T-helper 1 cell treated with Interleukin-12 subunit alpha and Interleukin-12 subunit beta and Interleukin-4 antibody, amounts not matched to agents 30 ng/mL and 1 ng/mL, for 36 hours (primary cell): ENCODE data around the gene SPPL2C. TPM values are rescaled to one million over a fixed set of nuclear protein-coding genes. Genes with fewer than 3 reads are reported as not detected.

ENCODE experiments used
- intact Hi-C: fragments of 100-400 bp; cut with micrococcal nuclease; formaldehyde crosslinking; loops from one replicate; pipeline ENCODE4 v1.15.1; 2024
- total RNA-seq: library from RNA; stranded (reverse); gene quantifications from 2 replicates; pipeline ENCODE4 v1.2.3, GENCODE V29; 2022

Gene SPPL2C
- not detected in 2 replicates for total RNA-seq

GRCh38 chr17:45844695-45845375 lies at the start of gene SPPL2C:
SPPL2C (plus strand) TSS chr17:45844881; CDS start chr17:45844907, 26 bp downstream.
- intact Hi-C loops: no loop called here

- intact Hi-C loops: no loop called here
Observed at GRCh38 chr17:45800816-45801215, 43.9 kb upstream of the SPPL2C start.

GRCh38 chr17:45801421-45801820 lies 43.3 kb upstream of the SPPL2C start:
- intact Hi-C loops: no loop called here

GRCh38 chr17:45808845-45809244 lies 35.8 kb upstream of the SPPL2C start:
- intact Hi-C loops: no loop called here

GRCh38 chr17:45809499-45809898 lies 35.2 kb upstream of the SPPL2C start:
- intact Hi-C loops: no loop called here

- intact Hi-C loops: no loop called here
Observed at GRCh38 chr17:45812102-45812501, 32.6 kb upstream of the SPPL2C start.

- intact Hi-C loops: no loop called here
Observed at GRCh38 chr17:45813048-45813725, 31.5 kb upstream of the SPPL2C start.

GRCh38 chr17:45814622-45815606 lies 29.8 kb upstream of the SPPL2C start:
- intact Hi-C loops: no loop called here

GRCh38 chr17:45815752-45816151 lies 28.9 kb upstream of the SPPL2C start:
- intact Hi-C loops: no loop called here

- intact Hi-C loops: no loop called here
Observed at GRCh38 chr17:45818041-45818440, 26.6 kb upstream of the SPPL2C start.

GRCh38 chr17:45818699-45819098 lies 26.0 kb upstream of the SPPL2C start:
- intact Hi-C loops: no loop called here

GRCh38 chr17:45819632-45820031 lies 25.0 kb upstream of the SPPL2C start:
- intact Hi-C loops: no loop called here

GRCh38 chr17:45820052-45820780 lies 24.5 kb upstream of the SPPL2C start:
- intact Hi-C loops: no loop called here

- intact Hi-C loops: no loop called here
Observed at GRCh38 chr17:45821147-45821546, 23.5 kb upstream of the SPPL2C start.

GRCh38 chr17:45823598-45823997 lies 21.1 kb upstream of the SPPL2C start:
- intact Hi-C loops: no loop called here

GRCh38 chr17:45824475-45824874 lies 20.2 kb upstream of the SPPL2C start:
- intact Hi-C loops: no loop called here

- intact Hi-C loops: no loop called here
Observed at GRCh38 chr17:45824901-45825492, 19.7 kb upstream of the SPPL2C start.

- intact Hi-C loops: no loop called here
Observed at GRCh38 chr17:45825792-45826191, 18.9 kb upstream of the SPPL2C start.

GRCh38 chr17:45826919-45827588 lies 17.6 kb upstream of the SPPL2C start:
- intact Hi-C loops: no loop called here

GRCh38 chr17:45828171-45828570 lies 16.5 kb upstream of the SPPL2C start:
- intact Hi-C loops: no loop called here
